Measurements from ENCODE around the gene TPRG1L.
"Not testable (repeated sequence)": the region's sequence is repeated elsewhere in the genome, so short reads cannot be mapped to it uniquely, and the experiment has no call there.

Gene TPRG1L

DNA sequence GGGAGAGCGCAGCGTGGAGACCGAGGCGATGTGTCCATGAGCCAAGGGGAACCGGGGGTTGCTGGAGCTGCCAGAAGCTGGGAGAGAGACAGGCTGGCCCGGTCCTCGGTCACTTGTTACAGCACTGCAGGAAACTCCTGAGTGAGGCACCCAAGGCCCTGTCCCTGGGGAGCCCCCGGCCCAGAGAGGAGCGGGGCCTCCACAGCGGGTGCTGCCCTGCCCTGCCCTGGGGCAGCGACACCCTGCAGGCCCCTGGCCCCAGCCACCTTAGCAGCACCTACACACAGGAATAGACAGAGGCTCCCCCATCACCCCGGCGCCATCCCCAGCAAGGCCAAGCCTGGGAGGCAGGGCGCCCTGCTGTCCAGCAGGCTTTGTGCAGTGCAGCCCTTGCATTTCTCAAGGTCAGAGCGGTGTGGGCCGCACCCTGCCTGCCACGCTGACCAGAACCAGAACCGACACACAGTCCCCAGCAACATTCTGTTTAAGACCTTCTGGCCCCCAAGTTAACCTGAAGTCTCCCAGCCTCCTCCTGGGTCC lies 6.9 kb upstream of the TPRG1L start:
- Histone ChIP-seq H3K9me3 (no peaks in the 10 kb centered on the region), H3K4me1 (no peaks in the 10 kb centered on the region), H3K36me3 (no peaks in the 10 kb centered on the region), H3K27me3 (no peaks in the 10 kb centered on the region), H3K4me3 (ENCODE audit: low read depth, low read length) (no peak overlapping the region)
- TF ChIP-seq CTCF (IDR thresholded peaks at IDR 0.05; ENCODE audit: low read depth, low read length), result no peak
- DNase-seq, result no peak

DNA sequence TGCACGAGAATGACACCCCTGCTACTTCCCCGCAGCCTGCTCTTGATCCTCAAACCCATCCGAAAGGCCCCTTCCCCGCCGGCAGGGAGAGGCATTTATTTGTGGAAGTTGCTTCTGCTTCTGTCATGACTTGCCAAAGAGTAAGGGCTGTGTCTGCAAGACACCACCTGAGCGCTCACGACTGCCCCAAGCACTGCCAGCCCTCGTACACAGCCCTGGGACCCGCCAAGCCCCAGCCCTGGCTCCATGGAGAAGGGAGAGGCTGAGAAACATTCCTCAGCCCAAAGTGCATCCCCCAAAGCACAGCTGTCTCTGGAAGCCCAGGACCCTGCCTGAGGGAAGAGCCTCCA lies 6.3 kb upstream of the TPRG1L start:
- no peaks in the 10 kb centered on the region for H3K27me3 ChIP-seq
- H3K4me1 ChIP-seq, result no peaks in the 10 kb centered on the region
- no peak overlapping the region for H3K4me3 ChIP-seq (ENCODE audit: low read depth, low read length)
- no peaks in the 10 kb centered on the region for H3K9me3 ChIP-seq
- DNase-seq, result no peak
- no peak for TF ChIP-seq CTCF (IDR thresholded peaks at IDR 0.05; ENCODE audit: low read depth, low read length)
- no peaks in the 10 kb centered on the region for H3K36me3 ChIP-seq

- Histone ChIP-seq H3K27me3 (no peaks in the 10 kb centered on the region), H3K4me3 (ENCODE audit: low read depth, low read length) (no peak overlapping the region), H3K4me1 (no peaks in the 10 kb centered on the region), H3K9me3 (no peaks in the 10 kb centered on the region), H3K36me3 (no peaks in the 10 kb centered on the region)
- peak; percentile 72 for TF ChIP-seq CTCF (IDR thresholded peaks at IDR 0.05; ENCODE audit: low read depth, low read length)
- DNase-seq, result peak; percentile 58
These were observed 5.7 kb upstream of the TPRG1L start for GRCh38 chr1:3618881-3619671.

GRCh38 chr1:3620708-3621107 lies 4.1 kb upstream of the TPRG1L start:
- no peaks in the 10 kb centered on the region for H3K9me3 ChIP-seq
- DNase-seq, result no peak
- H3K4me3 ChIP-seq (ENCODE audit: low read depth, low read length), result no peak overlapping the region

GRCh38 chr1:3621151-3621671 lies 3.6 kb upstream of the TPRG1L start:
- DNase-seq; H3K9me3 ChIP-seq; H3K27me3 ChIP-seq; H3K36me3 ChIP-seq; H3K4me1 ChIP-seq; H3K4me3 ChIP-seq (ENCODE audit: low read depth, low read length): not testable (repeated sequence)
- peak; percentile 54 for TF ChIP-seq CTCF (IDR thresholded peaks at IDR 0.05; ENCODE audit: low read depth, low read length)

More at GRCh38 chr1:3620708-3621107, 4.1 kb upstream of the TPRG1L start:
- H3K27me3 ChIP-seq, result no peaks in the 10 kb centered on the region
- no peaks in the 10 kb centered on the region for H3K4me1 ChIP-seq
- TF ChIP-seq CTCF (IDR thresholded peaks at IDR 0.05; ENCODE audit: low read depth, low read length), result no peak
- no peaks in the 10 kb centered on the region for H3K36me3 ChIP-seq

DNA sequence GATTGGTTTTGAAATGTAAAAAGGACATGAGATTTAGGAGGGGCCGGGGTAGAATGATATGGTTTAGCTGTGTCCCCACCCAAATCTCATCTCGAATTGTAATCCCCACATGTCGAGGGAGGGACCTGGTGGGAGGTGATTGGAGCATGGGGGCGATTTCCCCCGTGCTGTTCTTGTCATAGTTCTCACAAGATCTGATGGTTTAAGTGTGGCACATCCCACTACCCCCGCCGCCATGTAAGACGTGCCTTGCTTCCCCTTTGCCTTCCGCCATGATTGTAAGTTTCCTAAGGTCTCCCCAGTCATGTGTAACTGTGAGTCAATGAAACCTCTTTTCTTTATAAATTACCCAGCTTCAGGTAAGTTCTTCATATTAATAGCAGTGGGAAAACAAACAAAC lies 2.7 kb upstream of the TPRG1L start:
- not testable (repeated sequence) for H3K36me3 ChIP-seq; DNase-seq; H3K9me3 ChIP-seq; H3K4me3 ChIP-seq (ENCODE audit: low read depth, low read length); H3K4me1 ChIP-seq; H3K27me3 ChIP-seq
